Caco-2 (cell line): ENCODE measurements around the gene OR2A14. TPM values are rescaled to one million over a fixed set of nuclear protein-coding genes. Genes with fewer than 3 reads are reported as not detected.

Source experiments
- BruUV-seq: library from RNA; stranded (reverse); fragments of 400-500 nt; replicated peaks from 2 replicates; lab custom pipeline; 2021; lab: Mats Ljungman, UMichigan
- CTCF ChIA-PET: fragments of 300-600 bp; sonication (Branson Sonifier 250); formaldehyde crosslinking; loops from one replicate; lab custom pipeline; 2022; ENCODE audit warnings: antibody characterized with exemption; lab: Charles Lee
- POLR2A ChIA-PET: fragments of 300-600 bp; sonication (Branson Sonifier 250); formaldehyde crosslinking; loops from one replicate; lab custom pipeline; 2022; ENCODE audit warnings: antibody characterized with exemption; lab: Charles Lee
- DNase-seq, 2 experiments: peaks; one replicate each; pipeline versions ENCODE4 v3.0.0 to v3.0.0-alpha.2; 2020 to 2022
- H3K27me3 ChIP-seq: replicated peaks from 2 replicates; pipeline ENCODE4 v1.6.0; 2011; ENCODE audit warnings: low read length; ENCODE audit not compliant: control insufficient read depth, insufficient read depth
- H3K36me3 ChIP-seq: 2 replicates; pipeline ENCODE4 v1.5.1; 2011; ENCODE audit warnings: low read length; ENCODE audit not compliant: control insufficient read depth, insufficient read depth
- H3K4me1 ChIP-seq: fragments of 250-450 bp; sonication (Bioruptor Pico); 2 replicates; pipeline ENCODE4 v1.5.1; 2020; ENCODE audit warnings: mild to moderate bottlenecking
- H3K4me3 ChIP-seq: 2 replicates; pipeline ENCODE4 v1.5.1; 2011; ENCODE audit warnings: low read depth, mild to moderate bottlenecking, control low read depth, low read length
- H3K9me3 ChIP-seq: fragments of 250-450 bp; sonication (Bioruptor Pico); 2 replicates; pipeline ENCODE4 v1.5.1; 2020; ENCODE audit warnings: mild to moderate bottlenecking, moderate library complexity
- H3K27ac Mint-ChIP-seq: one replicate; pipeline ENCODE4 v1.8.0; 2022; ENCODE audit warnings: mixed read lengths; ENCODE audit not compliant: unreplicated experiment
- H3K27me3 Mint-ChIP-seq: one replicate; pipeline ENCODE4 v1.8.0; 2022; ENCODE audit warnings: mixed read lengths; ENCODE audit not compliant: insufficient read depth, unreplicated experiment
- H3K36me3 Mint-ChIP-seq: one replicate; pipeline ENCODE4 v1.8.0; 2022; ENCODE audit warnings: mild to moderate bottlenecking, mixed read lengths; ENCODE audit not compliant: insufficient read depth, unreplicated experiment
- H3K4me1 Mint-ChIP-seq: one replicate; pipeline ENCODE4 v1.8.0; 2022; ENCODE audit warnings: low read depth, mixed read lengths; ENCODE audit not compliant: unreplicated experiment
- H3K4me3 Mint-ChIP-seq: one replicate; pipeline ENCODE4 v1.8.0; 2022; ENCODE audit warnings: mild to moderate bottlenecking, moderate library complexity, mixed read lengths; ENCODE audit not compliant: unreplicated experiment
- H3K9me3 Mint-ChIP-seq: one replicate; pipeline ENCODE4 v1.8.0; 2022; ENCODE audit warnings: mixed read lengths; ENCODE audit not compliant: unreplicated experiment
- CTCF ChIP-seq, 2 experiments: fragments of 200-600 bp in 1 of 2; IDR thresholded peaks; 1 replicate in 1 of 2; 2 replicates in 1 of 2; pipeline versions ENCODE4 v1.5.1 to v1.8.0; 2011 to 2022; ENCODE audit warnings: antibody characterized with exemption in 1 of 2, control low read depth in 1 of 2, inconsistent platforms in 1 of 2, low read depth in 1 of 2, low read length in 1 of 2, mild to moderate bottlenecking in 1 of 2, moderate library complexity in 1 of 2; ENCODE audit not compliant: insufficient read depth in 1 of 2, severe bottlenecking in 1 of 2, unreplicated experiment in 1 of 2
- intact Hi-C: fragments of 100-400 bp; cut with micrococcal nuclease; formaldehyde crosslinking; loops from one replicate; pipeline ENCODE4 v1.10.0; 2022; ENCODE audit not compliant: unreplicated experiment
- total RNA-seq: library from RNA; stranded (reverse); gene quantifications from 2 replicates; pipeline ENCODE4 v1.2.3, GENCODE V29; 2022

OR2A14 gene
- total RNA-seq, 1 experiment from 2014 or later: not detected

GRCh38 chr7:144086730-144087129 is 36.2 kb upstream of the OR2A14 start:
- intact Hi-C loops: loop anchor here (5.0 kb wide), 1 partner anchor 859 kb away; no protein-coding TSS in a partner anchor
- Histone ChIP-seq H3K4me1 (no peaks in the 10 kb centered on the region), H3K9me3 (no peaks in the 10 kb centered on the region), H3K4me3 (no peak overlapping the region), H3K27me3 (no peaks in the 10 kb centered on the region), H3K36me3 (no peaks in the 10 kb centered on the region)
- no peak for TF ChIP-seq CTCF (IDR thresholded peaks at IDR 0.05; ENCODE audit: insufficient read depth in 1 of 2, low read depth in 1 of 2, low read length in 1 of 2, severe bottlenecking in 1 of 2, unreplicated experiment in 1 of 2)
- ChIA-PET CTCF (no interaction called here), POLR2A (no interaction called here)
- no TSS peak for BruUV-seq
- Mint-ChIP-seq H3K27me3 (peaks cover 7% of the 10 kb centered on the region), H3K27ac (no peak overlapping the region), H3K4me3 (no peak overlapping the region), H3K9me3 (no peaks in the 10 kb centered on the region), H3K36me3 (no peaks in the 10 kb centered on the region), H3K4me1 (no peaks in the 10 kb centered on the region)
- DNase-seq: no peak

DNA sequence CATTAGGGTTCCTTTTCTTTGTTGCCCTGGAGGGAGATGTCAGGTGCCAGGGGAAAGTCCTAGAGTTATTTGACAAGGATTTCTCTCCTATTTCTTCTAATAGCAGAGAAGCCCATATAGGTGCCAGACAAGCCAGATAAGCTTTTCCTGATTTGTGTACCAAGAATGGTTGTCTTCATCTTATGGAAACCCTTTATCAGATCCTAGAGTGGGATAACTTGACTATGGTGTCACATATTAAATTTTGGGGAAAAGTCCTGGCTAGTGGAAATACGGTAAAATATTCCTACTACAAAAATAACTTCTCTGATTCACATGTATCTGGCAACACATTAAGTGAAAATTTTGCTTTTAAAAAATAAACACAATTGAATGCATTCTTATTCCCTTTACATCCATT is 35.7 kb upstream of the OR2A14 start:
- H3K4me1 Mint-ChIP-seq: no peaks in the 10 kb centered on the region
- H3K9me3 Mint-ChIP-seq: no peaks in the 10 kb centered on the region

DNA sequence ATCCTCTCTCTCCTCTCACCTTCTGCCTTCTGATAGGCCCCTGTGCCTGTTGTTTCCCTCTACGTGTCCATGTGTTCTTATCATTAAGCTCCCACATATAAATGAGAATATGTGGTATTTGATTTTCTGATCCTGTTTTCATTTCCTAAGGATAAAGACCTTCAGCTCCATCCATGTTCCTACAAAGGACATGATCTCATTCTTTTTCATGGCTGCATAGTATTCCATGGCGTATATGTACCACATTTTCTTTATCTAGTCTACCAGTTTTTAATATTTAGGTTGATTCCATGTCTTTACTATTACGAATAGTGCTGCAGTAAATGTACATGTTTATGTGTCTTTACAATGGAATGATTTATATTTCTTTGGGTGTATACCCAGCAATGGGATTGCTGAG is 32.3 kb upstream of the OR2A14 start:
- peaks cover 7% of the 10 kb centered on the region for H3K27me3 Mint-ChIP-seq
- CTCF ChIA-PET: no interaction called here
- no TSS peak for BruUV-seq

More for the DNA sequence above, 35.7 kb upstream of the OR2A14 start:
- CTCF ChIA-PET: no interaction called here
- Histone ChIP-seq H3K4me3 (no peak overlapping the region), H3K4me1 (no peaks in the 10 kb centered on the region), H3K27me3 (no peaks in the 10 kb centered on the region), H3K36me3 (no peaks in the 10 kb centered on the region), H3K9me3 (no peaks in the 10 kb centered on the region)
- intact Hi-C loops: loop anchor here (5.0 kb wide), 1 partner anchor 860 kb away; no protein-coding TSS in a partner anchor
- Mint-ChIP-seq H3K27me3 (peaks cover 7% of the 10 kb centered on the region), H3K36me3 (no peaks in the 10 kb centered on the region), H3K4me3 (no peak overlapping the region), H3K27ac (no peak overlapping the region)
- BruUV-seq: no TSS peak
- DNase-seq: no peak
- no peak for TF ChIP-seq CTCF (IDR thresholded peaks at IDR 0.05; ENCODE audit: insufficient read depth in 1 of 2, low read depth in 1 of 2, low read length in 1 of 2, severe bottlenecking in 1 of 2, unreplicated experiment in 1 of 2)
- POLR2A ChIA-PET: no interaction called here

More for the DNA sequence above, 32.3 kb upstream of the OR2A14 start:
- POLR2A ChIA-PET: no interaction called here
- Histone ChIP-seq H3K36me3 (no peaks in the 10 kb centered on the region), H3K4me1 (no peaks in the 10 kb centered on the region), H3K9me3 (no peaks in the 10 kb centered on the region), H3K27me3 (no peaks in the 10 kb centered on the region), H3K4me3 (no peak overlapping the region)
- intact Hi-C loops: no loop called here
- Mint-ChIP-seq H3K9me3 (no peaks in the 10 kb centered on the region), H3K4me1 (no peaks in the 10 kb centered on the region), H3K36me3 (no peaks in the 10 kb centered on the region), H3K27ac (no peak overlapping the region), H3K4me3 (no peak overlapping the region)
- TF ChIP-seq CTCF (IDR thresholded peaks at IDR 0.05; ENCODE audit: insufficient read depth in 1 of 2, low read depth in 1 of 2, low read length in 1 of 2, severe bottlenecking in 1 of 2, unreplicated experiment in 1 of 2): no peak
- DNase-seq: no peak
